Fibroblast of lung (primary cell): ENCODE measurements around the gene FAM162A. TPM values are rescaled to one million over a fixed set of nuclear protein-coding genes. Genes with fewer than 3 reads are reported as not detected.

Experiments used
- DNase-seq, 2 donors: peaks; one replicate each; pipeline versions ENCODE4 v3.0.0 to v3.0.0-alpha.2; 2010; ENCODE audit warnings: low read depth in 2 of 2
- H2AFZ ChIP-seq: 2 replicates; pipeline ENCODE4 v1.5.1; 2012; ENCODE audit warnings: low read length, control low read depth, inconsistent platforms
- H3K27ac ChIP-seq: 2 replicates; pipeline ENCODE4 v1.5.1; 2011; ENCODE audit warnings: low read length, control low read depth; ENCODE audit not compliant: insufficient read depth
- H3K27me3 ChIP-seq: 2 replicates; pipeline ENCODE4 v1.5.1; 2011; ENCODE audit warnings: mild to moderate bottlenecking, low read length; ENCODE audit not compliant: control insufficient read depth, insufficient read depth
- H3K36me3 ChIP-seq: 2 replicates; pipeline ENCODE4 v1.5.1; 2011; ENCODE audit warnings: low read length; ENCODE audit not compliant: control insufficient read depth, insufficient read depth
- H3K4me1 ChIP-seq: 2 replicates; pipeline ENCODE4 v1.5.1; 2011; ENCODE audit warnings: low read length; ENCODE audit not compliant: control insufficient read depth, insufficient read depth; ENCODE audit errors: extremely low read depth
- H3K4me2 ChIP-seq: 2 replicates; pipeline ENCODE4 v1.5.1; 2011; ENCODE audit warnings: low read length, control low read depth; ENCODE audit not compliant: insufficient read depth; ENCODE audit errors: extremely low read depth
- H3K4me3 ChIP-seq, 4 experiments: fragments of 200-600 bp in 1 of 4; sonication (generic) in 1 of 4; replicated peaks in 1 of 4; 2 replicates each; pipeline ENCODE4 v1.5.1; 2011 to 2016; ENCODE audit warnings: low read length in 4 of 4, low read depth in 3 of 4, mild to moderate bottlenecking in 3 of 4, control low read depth in 2 of 4, inconsistent platforms in 1 of 4, mixed read lengths in 1 of 4; ENCODE audit not compliant: insufficient read depth in 1 of 4; ENCODE audit errors: control extremely low read depth in 1 of 4
- H3K79me2 ChIP-seq: 2 replicates; pipeline ENCODE4 v1.5.1; 2012; ENCODE audit warnings: mild to moderate bottlenecking, low read length, inconsistent platforms; ENCODE audit not compliant: control insufficient read depth, insufficient read depth
- H3K9ac ChIP-seq: 2 replicates; pipeline ENCODE4 v1.5.1; 2011; ENCODE audit warnings: mild to moderate bottlenecking, low read length, control low read depth; ENCODE audit not compliant: insufficient read depth
- H3K9me3 ChIP-seq: 2 replicates; pipeline ENCODE4 v1.5.1; 2012; ENCODE audit warnings: low read depth, low read length; ENCODE audit not compliant: control insufficient read depth, insufficient read depth
- H4K20me1 ChIP-seq: 2 replicates; pipeline ENCODE4 v1.5.1; 2011; ENCODE audit warnings: low read length; ENCODE audit not compliant: control insufficient read depth, insufficient read depth; ENCODE audit errors: extremely low read depth
- EZH2 ChIP-seq: IDR thresholded peaks from 2 replicates; pipeline ENCODE4 v1.5.1; 2012; ENCODE audit warnings: low read length, control low read depth, mild to moderate bottlenecking; ENCODE audit errors: missing control alignments
- polyA plus RNA-seq, 2 donors: library from polyadenylated mRNA; depleted of rRNA in 1 of 2; stranded (reverse) in 1 of 2; unstranded in 1 of 2; fragments of >200 nt; gene quantifications; 2 replicates each; pipeline ENCODE4 v1.2.1, GENCODE V29; 2011 to 2012; ENCODE audit warnings: missing spikeins in 1 of 2
- total RNA-seq: library from RNA; depleted of rRNA; stranded (reverse); fragments of >200 nt; gene quantifications from 2 replicates; pipeline ENCODE4 v1.2.1, GENCODE V29; 2014
- TF ChIP-seq, protein P1 (sequence below), 2 donors: IDR thresholded peaks in 1 of 2; conservative IDR thresholded peaks in 1 of 2; 1 replicate in 1 of 2; 2 replicates in 1 of 2; pipeline ENCODE4 v1.5.1; 2011 to 2012; ENCODE audit warnings: low read length in 2 of 2, control low read depth in 1 of 2, inconsistent platforms in 1 of 2, low read depth in 1 of 2, mild to moderate bottlenecking in 1 of 2

Gene FAM162A
- total and polyA plus RNA-seq, 2 donors (not counting 1 experiment from before 2014, with no cell fraction given), result 16.7 to 47.6 TPM

DNA sequence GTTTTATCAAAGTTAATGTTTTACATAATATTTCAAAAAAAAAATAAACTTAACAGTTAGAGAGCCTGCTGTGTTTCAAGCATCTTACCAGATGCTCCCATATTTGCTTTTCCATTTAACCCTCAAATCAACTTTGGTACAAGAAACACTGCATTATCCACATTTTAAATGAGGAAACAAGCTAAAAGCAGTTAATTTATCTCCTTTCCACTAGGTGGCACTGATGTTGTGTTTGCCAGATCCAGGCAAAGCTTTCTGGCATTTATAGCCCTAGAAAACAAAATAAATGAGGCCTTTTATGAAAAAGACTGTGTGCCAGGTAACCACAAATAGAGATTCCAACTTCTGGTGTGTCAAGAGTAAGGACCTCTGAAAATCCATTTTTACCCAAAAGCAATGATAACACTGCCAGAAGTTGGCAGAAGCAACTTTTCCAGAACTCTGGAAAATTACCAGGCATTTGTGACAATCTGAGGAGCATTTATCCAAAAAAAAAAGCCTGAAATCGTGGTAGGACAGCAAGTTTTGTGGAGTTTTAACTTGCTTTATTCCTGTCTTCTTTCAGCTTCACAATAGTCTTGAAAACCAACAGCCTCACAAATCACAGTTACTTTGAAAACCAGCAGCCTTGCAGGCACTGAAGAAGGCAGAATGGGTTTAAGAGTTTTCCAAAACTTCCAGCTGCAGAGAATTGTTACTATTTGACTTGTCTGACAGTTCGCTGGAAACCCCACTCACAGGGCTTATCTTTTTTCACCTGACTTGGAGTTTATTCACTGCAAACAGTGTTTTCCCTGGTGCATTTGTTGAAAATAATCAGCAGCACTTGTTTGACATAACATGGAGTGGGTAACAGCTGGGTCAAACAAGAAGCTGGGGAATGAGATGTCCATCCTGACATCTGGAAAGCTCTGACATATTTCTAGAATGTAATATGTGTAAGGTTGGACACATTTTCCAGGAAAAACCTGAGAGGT lies 9.2 kb downstream of the FAM162A start:
- Histone ChIP-seq H2AFZ (no peak overlapping the region), H3K27ac (no peak overlapping the region), H3K4me2 (no peak overlapping the region), H3K36me3 (no peaks in the 10 kb centered on the region), H3K9ac (no peak overlapping the region), H3K79me2 (no peaks in the 10 kb centered on the region), H3K27me3 (no peaks in the 10 kb centered on the region), H4K20me1 (no peaks in the 10 kb centered on the region), H3K4me1 (no peaks in the 10 kb centered on the region), H3K9me3 (no peaks in the 10 kb centered on the region), H3K4me3 (no peak overlapping the region)
- peak; percentile 60 to 71 for DNase-seq
- no peak for TF ChIP-seq EZH2
- TF ChIP-seq, protein P1, sequence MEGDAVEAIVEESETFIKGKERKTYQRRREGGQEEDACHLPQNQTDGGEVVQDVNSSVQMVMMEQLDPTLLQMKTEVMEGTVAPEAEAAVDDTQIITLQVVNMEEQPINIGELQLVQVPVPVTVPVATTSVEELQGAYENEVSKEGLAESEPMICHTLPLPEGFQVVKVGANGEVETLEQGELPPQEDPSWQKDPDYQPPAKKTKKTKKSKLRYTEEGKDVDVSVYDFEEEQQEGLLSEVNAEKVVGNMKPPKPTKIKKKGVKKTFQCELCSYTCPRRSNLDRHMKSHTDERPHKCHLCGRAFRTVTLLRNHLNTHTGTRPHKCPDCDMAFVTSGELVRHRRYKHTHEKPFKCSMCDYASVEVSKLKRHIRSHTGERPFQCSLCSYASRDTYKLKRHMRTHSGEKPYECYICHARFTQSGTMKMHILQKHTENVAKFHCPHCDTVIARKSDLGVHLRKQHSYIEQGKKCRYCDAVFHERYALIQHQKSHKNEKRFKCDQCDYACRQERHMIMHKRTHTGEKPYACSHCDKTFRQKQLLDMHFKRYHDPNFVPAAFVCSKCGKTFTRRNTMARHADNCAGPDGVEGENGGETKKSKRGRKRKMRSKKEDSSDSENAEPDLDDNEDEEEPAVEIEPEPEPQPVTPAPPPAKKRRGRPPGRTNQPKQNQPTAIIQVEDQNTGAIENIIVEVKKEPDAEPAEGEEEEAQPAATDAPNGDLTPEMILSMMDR (conservative IDR thresholded peaks at IDR 0.05 in 1 of 2, IDR thresholded peaks at IDR 0.05 in 1 of 2; ENCODE audit: low read depth in 1 of 2, low read length in 2 of 2), result peak; percentile 68 to 71

DNA sequence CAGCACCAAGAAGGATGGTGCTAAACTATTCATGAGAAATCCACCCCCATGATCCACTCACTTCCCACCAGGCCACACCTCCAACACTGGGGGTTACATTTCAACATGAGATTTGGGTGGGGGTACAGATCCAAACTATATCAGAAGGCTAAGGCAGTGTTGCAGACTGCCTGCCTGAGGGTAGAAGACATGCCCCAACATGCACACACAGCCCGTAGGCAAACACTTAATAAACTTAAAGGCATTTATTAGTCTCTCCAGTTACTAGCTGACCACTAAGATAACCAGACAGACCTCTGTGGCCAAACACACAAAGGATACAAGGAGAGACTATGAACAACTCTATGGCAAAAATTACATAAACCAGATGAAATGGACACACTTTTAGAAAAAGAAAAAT lies 10.2 kb downstream of the FAM162A start:
- Histone ChIP-seq H3K27ac (no peak overlapping the region), H3K27me3 (no peaks in the 10 kb centered on the region), H3K9me3 (no peaks in the 10 kb centered on the region), H3K4me3 (no peak overlapping the region), H3K4me2 (no peak overlapping the region), H3K79me2 (no peaks in the 10 kb centered on the region), H3K36me3 (no peaks in the 10 kb centered on the region), H3K9ac (no peak overlapping the region), H4K20me1 (no peaks in the 10 kb centered on the region), H3K4me1 (no peaks in the 10 kb centered on the region), H2AFZ (no peak overlapping the region)
- DNase-seq, result peak in 1 of 2 donors; percentile 25
- TF ChIP-seq EZH2, result no peak
- TF ChIP-seq, protein P1 (conservative IDR thresholded peaks at IDR 0.05 in 1 of 2, IDR thresholded peaks at IDR 0.05 in 1 of 2; ENCODE audit: low read depth in 1 of 2, low read length in 2 of 2), result no peak

DNA sequence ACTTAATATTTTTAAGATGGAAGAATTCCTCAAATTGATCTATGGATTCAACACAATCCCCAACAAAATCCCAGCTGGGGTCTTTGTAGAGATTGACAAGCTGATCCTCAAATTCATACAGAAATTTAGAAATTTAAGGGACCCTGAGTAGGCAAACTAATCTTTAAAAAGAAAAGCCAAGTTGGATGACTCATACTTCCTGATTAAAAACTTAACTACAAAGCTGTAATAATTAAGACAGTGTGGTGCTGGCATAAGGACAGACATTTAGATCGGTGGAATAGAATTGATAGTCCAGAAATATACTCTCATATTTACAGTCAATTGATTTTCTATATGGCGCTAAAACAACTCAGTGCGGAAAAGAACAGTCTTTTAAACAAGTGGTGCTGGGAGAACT lies 11.6 kb downstream of the FAM162A start:
- Histone ChIP-seq H3K27ac (no peak overlapping the region), H3K4me2 (no peak overlapping the region)
- DNase-seq, result no peak

More for the DNA sequence above, 11.6 kb downstream of the FAM162A start:
- no peaks in the 10 kb centered on the region for H3K27me3 ChIP-seq
- H3K9ac ChIP-seq, result no peak overlapping the region
- H3K4me3 ChIP-seq, result no peak overlapping the region
- no peaks in the 10 kb centered on the region for H4K20me1 ChIP-seq
- H3K36me3 ChIP-seq, result no peaks in the 10 kb centered on the region
- TF ChIP-seq, protein P1 (conservative IDR thresholded peaks at IDR 0.05 in 1 of 2, IDR thresholded peaks at IDR 0.05 in 1 of 2; ENCODE audit: low read depth in 1 of 2, low read length in 2 of 2), result no peak
- no peak for TF ChIP-seq EZH2
- H3K79me2 ChIP-seq, result no peaks in the 10 kb centered on the region
- H2AFZ ChIP-seq, result no peak overlapping the region
- H3K9me3 ChIP-seq, result no peaks in the 10 kb centered on the region
- no peaks in the 10 kb centered on the region for H3K4me1 ChIP-seq
